ENCODE data around the gene SLC8B1. TPM values are rescaled to one million over a fixed set of nuclear protein-coding genes. Genes with fewer than 3 reads are reported as not detected.

SLC8B1 gene
- polyA plus RNA-seq, 3 donors, result 21.6 to 46.0 (median 32.4) TPM

- Histone ChIP-seq H3K9ac (ENCODE audit: insufficient read depth, low read length, poor library complexity, severe bottlenecking) (no peak overlapping the region), H3K27me3 (ENCODE audit: control insufficient read depth in 2 of 2, insufficient read depth in 2 of 2, low read length in 2 of 2) (no peaks in the 10 kb centered on the region), H3K4me3 (replicated peaks in 1 of 3; ENCODE audit: low read depth in 2 of 3, low read length in 3 of 3) (no peak overlapping the region), H2AFZ (ENCODE audit: insufficient read depth, low read depth, low read length, poor library complexity, severe bottlenecking) (no peak overlapping the region), H3K79me2 (ENCODE audit: insufficient read depth, low read length) (peaks cover 52% of the 10 kb centered on the region), H3K4me2 (replicated peaks; ENCODE audit: extremely low read depth, low read length, poor library complexity, severe bottlenecking) (no peak overlapping the region), H3K4me1 (ENCODE audit: control insufficient read depth in 1 of 2, insufficient read depth in 2 of 2, low read length in 2 of 2) (peaks cover 5% of the 10 kb centered on the region in 2 donors), H3K36me3 (replicated peaks in 1 of 2; ENCODE audit: control insufficient read depth in 1 of 2, insufficient read depth in 2 of 2, low read length in 2 of 2) (peaks cover 52 to 87% of the 10 kb centered on the region in 2 donors), H3K27ac (ENCODE audit: low read depth in 1 of 2, low read length in 2 of 2) (no peak overlapping the region), H3K9me3 (replicated peaks in 1 of 2; ENCODE audit: control insufficient read depth in 1 of 2, insufficient read depth in 1 of 2, low read length in 2 of 2) (peaks cover 18% of the 10 kb centered on the region in 2 donors), H4K20me1 (ENCODE audit: insufficient read depth, low read length) (peaks cover 59% of the 10 kb centered on the region)
- Mint-ChIP-seq H3K36me3 (peaks cover 68 to 86% of the 10 kb centered on the region in 2 donors), H3K4me3 (no peak overlapping the region), H3K27me3 (ENCODE audit: low read depth in 3 of 3) (peaks cover 0 to 1% (median 0%) of the 10 kb centered on the region in 3 donors), H3K4me1 (peaks cover 8% of the 10 kb centered on the region), H3K27ac (peak overlapping the region in 3 of 7 donors; percentile 10 to 71 (median 70)), H3K9me3 (peaks cover 11 to 18% (median 14%) of the 10 kb centered on the region in 7 donors)
- WGBS (ENCODE audit: insufficient coverage), result 97% methylated on average over 6 of the region's 16 CpGs
- no peak for TF ChIP-seq CTCF (IDR thresholded peaks at IDR 0.05)
- DNase-seq, result no peak
- intact Hi-C loops (cut with micrococcal nuclease), result no loop called here
Measured at GRCh38 chr12:113251404-113252070, 83.4 kb downstream of the SLC8B1 start.

- Histone ChIP-seq H3K79me2 (ENCODE audit: insufficient read depth, low read length) (peaks cover 50% of the 10 kb centered on the region), H3K4me1 (ENCODE audit: control insufficient read depth in 1 of 2, insufficient read depth in 2 of 2, low read length in 2 of 2) (peaks cover 7 to 15% of the 10 kb centered on the region in 2 donors), H3K4me3 (replicated peaks in 1 of 3; ENCODE audit: low read depth in 2 of 3, low read length in 3 of 3) (no peak overlapping the region), H3K9ac (ENCODE audit: insufficient read depth, low read length, poor library complexity, severe bottlenecking) (no peak overlapping the region), H3K27ac (ENCODE audit: low read depth in 1 of 2, low read length in 2 of 2) (no peak overlapping the region), H4K20me1 (ENCODE audit: insufficient read depth, low read length) (peaks cover 71% of the 10 kb centered on the region), H2AFZ (ENCODE audit: insufficient read depth, low read depth, low read length, poor library complexity, severe bottlenecking) (no peak overlapping the region), H3K36me3 (replicated peaks in 1 of 2; ENCODE audit: control insufficient read depth in 1 of 2, insufficient read depth in 2 of 2, low read length in 2 of 2) (peaks cover 62 to 94% of the 10 kb centered on the region in 2 donors), H3K4me2 (replicated peaks; ENCODE audit: extremely low read depth, low read length, poor library complexity, severe bottlenecking) (no peak overlapping the region), H3K9me3 (replicated peaks in 1 of 2; ENCODE audit: control insufficient read depth in 1 of 2, insufficient read depth in 1 of 2, low read length in 2 of 2) (peaks cover 18% of the 10 kb centered on the region in 2 donors), H3K27me3 (ENCODE audit: control insufficient read depth in 2 of 2, insufficient read depth in 2 of 2, low read length in 2 of 2) (no peaks in the 10 kb centered on the region)
- Mint-ChIP-seq H3K27ac (no peak overlapping the region), H3K27me3 (ENCODE audit: low read depth in 3 of 3) (peaks cover 0 to 1% (median 0%) of the 10 kb centered on the region in 3 donors), H3K4me3 (no peak overlapping the region), H3K36me3 (peaks cover 77 to 90% of the 10 kb centered on the region in 2 donors), H3K9me3 (peaks cover 11 to 18% (median 14%) of the 10 kb centered on the region in 7 donors), H3K4me1 (peaks cover 18% of the 10 kb centered on the region)
- no peak for TF ChIP-seq CTCF (IDR thresholded peaks at IDR 0.05)
- intact Hi-C loops (cut with micrococcal nuclease), result no loop called here
- DNase-seq, result no peak
- 96% methylated on average over 6 of the region's 6 CpGs for WGBS (ENCODE audit: insufficient coverage)
Measured at GRCh38 chr12:113250045-113250444, 84.9 kb downstream of the SLC8B1 start.
